HCT116 (cell line): ENCODE data around the gene SNRPA1.

Experiments
- EZH2 ChIP-seq: fragments of 200-600 bp; sonication (generic); IDR thresholded peaks from 2 replicates; pipeline ENCODE4 v1.6.1; 2017; ENCODE audit warnings: antibody characterized with exemption, mixed run types
- POLR2AphosphoS5 ChIP-seq: IDR thresholded peaks from 2 replicates; pipeline ENCODE4 v1.6.1; 2011; ENCODE audit warnings: mild to moderate bottlenecking, low read depth, low read length, moderate library complexity
- SIN3A ChIP-seq: IDR thresholded peaks from 2 replicates; pipeline ENCODE4 v1.6.1; 2012; ENCODE audit warnings: low read depth
- TF ChIP-seq, protein P1 (sequence below): IDR thresholded peaks from 2 replicates; pipeline ENCODE4 v1.6.1; 2012

DNA sequence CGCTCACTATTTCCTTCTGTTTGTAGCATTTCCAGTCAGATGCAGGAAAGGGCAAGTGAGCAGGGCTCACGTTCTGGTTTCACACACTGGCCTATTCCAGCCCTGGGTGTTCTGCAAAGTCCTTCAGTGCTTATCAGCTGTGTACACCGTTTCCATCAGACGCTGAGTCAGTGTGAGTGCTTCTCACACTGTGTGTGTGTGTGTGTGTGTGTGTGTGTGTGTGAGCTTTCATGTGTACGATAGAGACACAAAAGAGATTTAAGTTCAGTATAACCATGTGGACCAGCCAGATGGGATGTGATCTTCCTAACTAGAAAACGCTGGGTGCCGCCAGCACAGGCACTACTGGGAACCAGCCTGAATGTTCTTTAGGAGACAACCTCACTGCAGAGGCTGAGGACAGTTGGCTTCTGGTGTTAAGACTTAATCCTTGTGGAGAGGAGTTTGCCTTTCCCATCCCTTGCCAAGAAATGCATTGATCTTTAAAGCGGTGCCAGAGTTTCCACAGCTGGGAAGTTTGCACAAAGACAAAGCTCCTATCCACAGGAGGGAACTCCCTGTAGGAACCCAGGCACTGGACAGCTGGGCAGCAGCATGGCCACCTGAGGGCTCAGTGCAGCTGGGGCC, 39.3 kb downstream of the SNRPA1 start:
- TF ChIP-seq, protein P1, sequence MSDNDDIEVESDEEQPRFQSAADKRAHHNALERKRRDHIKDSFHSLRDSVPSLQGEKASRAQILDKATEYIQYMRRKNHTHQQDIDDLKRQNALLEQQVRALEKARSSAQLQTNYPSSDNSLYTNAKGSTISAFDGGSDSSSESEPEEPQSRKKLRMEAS: no peak
- no peak for TF ChIP-seq SIN3A
- no peak for TF ChIP-seq POLR2AphosphoS5
- no peak for TF ChIP-seq EZH2
